ENCODE data around the gene FTO. TPM values are rescaled to one million over a fixed set of nuclear protein-coding genes. Genes with fewer than 3 reads are reported as not detected.

FTO gene
- total and polyA plus RNA-seq, 2 of the 13 experiments (the other 11 are each of a cell fraction or from before 2014, with no cell fraction given) = 41.6 to 55.8 TPM

- BruUV-seq (replicated peaks) = no TSS peak
- peaks cover 0 to 3% of the 10 kb centered on the region in 2 experiments; a peak in 4 of 5 replicates for H3K36me3 ChIP-seq (replicated peaks in 1 of 2; ENCODE audit: control insufficient read depth in 1 of 2, insufficient read depth in 2 of 2, low read length in 2 of 2)
- intact Hi-C loops (cut with micrococcal nuclease; ENCODE audit: unreplicated experiment) (no loop called here), in situ Hi-C loops (cut with HindIII; ENCODE audit: extremely low pct_ligation_motif_present, low pct_unique_long_range_greater_than_20kb) (no loop called here)
- H3K9me3 ChIP-seq (ENCODE audit: low read length) = no peaks in the 10 kb centered on the region
- H3K27me3 ChIP-seq (ENCODE audit: control insufficient read depth in 1 of 2, insufficient read depth in 2 of 2, low read length in 2 of 2) = no peaks in the 10 kb centered on the region
- no peak overlapping the region for H2AFZ ChIP-seq (ENCODE audit: low read length)
- peaks cover 16% of the 10 kb centered on the region for H3K4me1 ChIP-seq (ENCODE audit: insufficient read depth, low read length)
- ChIA-PET CTCF (ENCODE audit: low intra/inter-chr PET ratio, low total read pairs) (no interaction called here), POLR2A (no interaction called here)
- H4K20me1 ChIP-seq (ENCODE audit: insufficient read depth, low read length) = no peaks in the 10 kb centered on the region
- no peak overlapping the region for H3K27ac ChIP-seq (ENCODE audit: extremely low read length, insufficient read depth, low read length)
- H3K9ac ChIP-seq (ENCODE audit: insufficient read depth, low read depth, low read length) = no peak overlapping the region
- DNase-seq (ENCODE audit: low spot score) (no peak), ATAC-seq (no peak), FAIRE-seq (no peak)
- H3K79me2 ChIP-seq (ENCODE audit: insufficient read depth, low read length) = no peaks in the 10 kb centered on the region
- H3K4me2 ChIP-seq (ENCODE audit: low read depth, low read length) = no peak overlapping the region
- no peak overlapping the region for H3K4me3 ChIP-seq (replicated peaks in 1 of 3; ENCODE audit: insufficient read depth in 1 of 3, low read depth in 2 of 3, low read length in 3 of 3)
- WGBS (ENCODE audit: low lambda C conversion rate) = 96% methylated on average over 2 of the region's 2 CpGs
- TF ChIP-seq ZNF790 (CRISPR knock-in tag; IDR thresholded peaks at IDR 0.05; ENCODE audit: borderline replicate concordance) = no peak
- no peak for TF ChIP-seq DMTF1 (CRISPR knock-in tag; IDR thresholded peaks at IDR 0.05)
- no peak for TF ChIP-seq ZNF180 (CRISPR knock-in tag; IDR thresholded peaks at IDR 0.05; ENCODE audit: borderline replicate concordance, low read depth)
Measured at GRCh38 chr16:53839150-53839549, 135.2 kb downstream of the FTO start.

GRCh38 chr16:53840456-53840855 is 136.5 kb downstream of the FTO start:
- in situ Hi-C loops (cut with HindIII; ENCODE audit: extremely low pct_ligation_motif_present, low pct_unique_long_range_greater_than_20kb) = no loop called here
- Histone ChIP-seq H3K4me1 (ENCODE audit: insufficient read depth, low read length) (peaks cover 16% of the 10 kb centered on the region), H3K27ac (ENCODE audit: extremely low read length, insufficient read depth, low read length) (no peak overlapping the region), H4K20me1 (ENCODE audit: insufficient read depth, low read length) (no peaks in the 10 kb centered on the region), H3K4me2 (ENCODE audit: low read depth, low read length) (no peak overlapping the region), H2AFZ (ENCODE audit: low read length) (no peak overlapping the region), H3K9me3 (ENCODE audit: low read length) (no peaks in the 10 kb centered on the region), H3K27me3 (ENCODE audit: control insufficient read depth in 1 of 2, insufficient read depth in 2 of 2, low read length in 2 of 2) (no peaks in the 10 kb centered on the region), H3K4me3 (replicated peaks in 1 of 3; ENCODE audit: insufficient read depth in 1 of 3, low read depth in 2 of 3, low read length in 3 of 3) (no peak overlapping the region), H3K36me3 (replicated peaks in 1 of 2; ENCODE audit: control insufficient read depth in 1 of 2, insufficient read depth in 2 of 2, low read length in 2 of 2) (peaks cover 0 to 3% of the 10 kb centered on the region in 2 experiments; a peak in 4 of 5 replicates), H3K9ac (ENCODE audit: insufficient read depth, low read depth, low read length) (no peak overlapping the region), H3K79me2 (ENCODE audit: insufficient read depth, low read length) (no peaks in the 10 kb centered on the region)
- peak; percentile 24 for DNase-seq (ENCODE audit: low spot score)
- intact Hi-C loops (cut with micrococcal nuclease; ENCODE audit: unreplicated experiment) = no loop called here
- POLR2A ChIA-PET = no interaction called here
- WGBS (ENCODE audit: low lambda C conversion rate) = 56% methylated on average over 4 of the region's 4 CpGs
- BruUV-seq (replicated peaks) = no TSS peak
- peak; percentile 40 for ATAC-seq
- peak; percentile 23 for FAIRE-seq
- CTCF ChIA-PET (ENCODE audit: low intra/inter-chr PET ratio, low total read pairs) = no interaction called here
- no peak for TF ChIP-seq ZBTB21 (CRISPR knock-in tag; IDR thresholded peaks at IDR 0.05)
- TF ChIP-seq JARID2 (CRISPR knock-in tag; IDR thresholded peaks at IDR 0.05; ENCODE audit: insufficient replicate concordance) = no peak
- no peak for TF ChIP-seq THAP8 (CRISPR knock-in tag; IDR thresholded peaks at IDR 0.05; ENCODE audit: borderline replicate concordance)
- TF ChIP-seq EP300 (IDR thresholded peaks at IDR 0.05; ENCODE audit: low read depth in 2 of 2, low read length in 2 of 2) = peak in 1 of 2 experiments; percentile 26; a peak in 1 of 4 replicates
- TF ChIP-seq EP300 (CRISPR knock-in tag; IDR thresholded peaks at IDR 0.05; ENCODE audit: borderline replicate concordance) = no peak
- no peak for TF ChIP-seq PCBP2 (optimal IDR thresholded peaks at IDR 0.05; ENCODE audit: low read depth, low read length, poor library complexity, severe bottlenecking)
- no peak for TF ChIP-seq ETV6 (CRISPR knock-in tag; conservative IDR thresholded peaks at IDR 0.05)
- no peak for TF ChIP-seq PCBP1 (IDR thresholded peaks at IDR 0.05; ENCODE audit: borderline replicate concordance, low read depth, low read length)
